Fibroblast of skin of left quadriceps (primary cell): Measurements from ENCODE around the gene NTF4.
"Not testable (repeated sequence)": the region's sequence is repeated elsewhere in the genome, so short reads cannot be mapped to it uniquely, and the experiment has no call there.

Experiments used
- DNase-seq, 2 experiments: peaks; one replicate each; pipeline ENCODE4 v3.0.0-alpha.2; 2013; ENCODE audit warnings: low read depth in 2 of 2

Gene NTF4

GRCh38 chr19:49056902-49057596, 7.6 kb downstream of the NTF4 start:
- not testable (repeated sequence) for DNase-seq

DNA sequence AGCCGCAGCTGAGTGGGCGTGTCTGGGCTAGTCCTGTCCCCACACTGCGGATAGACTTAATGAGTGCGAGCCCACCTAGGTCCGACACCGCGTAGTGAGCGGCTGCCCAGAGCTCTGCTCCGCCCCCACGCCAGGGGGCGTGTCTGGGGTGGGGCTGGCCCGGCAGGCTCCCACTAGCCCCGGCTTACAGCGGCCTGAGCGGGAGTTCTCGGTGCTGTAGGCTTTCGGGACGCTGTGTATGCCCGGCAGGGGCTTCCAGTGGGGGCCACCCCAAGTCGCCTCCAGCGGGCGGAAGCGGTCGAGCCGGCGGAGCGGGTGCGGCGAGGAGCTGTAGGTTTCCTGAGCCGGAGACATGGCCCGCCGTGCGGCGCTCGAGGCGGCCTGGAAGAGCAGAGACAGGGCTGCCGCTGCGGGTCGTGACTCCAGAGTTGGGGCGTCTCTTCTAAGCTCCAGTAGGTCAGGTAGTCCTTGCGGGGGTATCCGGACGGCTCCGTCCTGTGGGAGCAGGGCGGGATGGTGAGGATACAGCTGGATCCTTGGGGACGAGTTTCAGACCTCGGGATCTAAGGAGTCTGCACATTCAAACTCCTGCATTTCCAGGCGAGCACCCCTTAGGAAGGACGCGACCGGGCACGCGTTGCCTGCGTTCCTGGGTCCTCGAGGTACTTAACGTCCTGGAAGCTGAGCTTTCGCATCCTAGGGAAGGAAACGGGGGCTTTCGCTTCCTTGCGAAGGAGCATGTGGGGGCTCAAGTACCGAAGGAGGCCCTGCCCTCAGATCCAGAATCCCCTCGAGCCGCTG, 8.3 kb downstream of the NTF4 start:
- DNase-seq = no peak

DNA sequence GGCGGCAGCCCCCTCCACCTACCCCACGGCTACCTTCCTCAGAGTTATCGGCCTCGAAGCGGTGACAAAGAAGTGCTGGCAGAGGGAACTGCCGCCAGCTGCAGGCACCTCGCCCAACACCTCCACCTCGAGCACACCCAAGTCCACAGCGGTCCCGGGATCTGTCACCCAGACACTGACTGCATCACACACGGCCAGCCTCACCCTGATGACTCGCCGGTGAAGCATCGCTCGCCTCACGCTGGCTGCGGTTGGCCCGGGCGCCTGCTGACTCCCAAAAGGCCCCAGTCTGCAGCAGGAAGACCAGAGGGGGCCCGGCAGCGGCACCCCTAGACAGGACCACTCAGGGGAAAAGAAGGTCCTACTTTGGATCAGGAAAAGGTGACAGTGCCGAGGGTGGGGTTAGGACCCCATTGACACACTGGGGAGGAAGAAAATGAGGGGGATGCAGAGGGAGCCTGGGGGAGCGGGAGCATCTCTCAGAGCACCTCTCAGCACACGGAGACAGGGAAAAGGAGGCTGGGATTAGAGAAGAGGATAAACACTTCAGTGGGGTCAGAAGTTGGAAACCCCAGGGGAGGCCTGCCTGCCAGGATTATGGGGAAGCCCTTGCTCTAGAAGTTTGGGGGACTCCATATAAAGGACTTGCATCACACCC, 14.1 kb downstream of the NTF4 start:
- not testable (repeated sequence) for DNase-seq

GRCh38 chr19:49049834-49050233, 14.8 kb downstream of the NTF4 start:
- not testable (repeated sequence) for DNase-seq

- DNase-seq = not testable (repeated sequence)
These were observed 15.6 kb downstream of the NTF4 start, which contains the start of gene CGB8 for GRCh38 chr19:49049011-49049410. Gene CGB8, minus strand, starts transcription at chr19:49049111. Its CDS starts 372 bp downstream, at chr19:49048739.

DNA sequence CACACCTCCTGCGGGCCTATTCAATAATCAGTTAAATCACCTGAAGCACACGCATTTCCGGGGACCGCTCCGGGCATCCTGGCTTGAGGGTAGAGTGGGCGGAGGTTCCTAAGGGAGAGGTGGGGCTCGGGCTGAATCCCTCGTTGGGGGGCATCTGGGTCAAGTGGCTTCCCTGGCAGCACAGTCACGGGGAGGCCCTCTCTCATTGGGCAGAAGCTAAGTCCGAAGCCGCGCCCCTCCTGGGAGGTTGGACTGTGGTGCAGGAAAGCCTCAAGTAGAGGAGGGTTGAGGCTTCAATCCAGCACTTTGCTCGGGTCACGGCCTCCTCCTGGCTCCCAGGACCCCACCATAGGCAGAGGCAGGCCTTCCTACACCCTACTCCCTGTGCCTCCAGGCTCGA, 21.1 kb downstream of the NTF4 start, which contains the start of gene CGB5:
TSS of gene CGB5 (plus strand) at position 301 of the 400 bp plus-strand sequence. CDS start 362 bp downstream, outside the sequence.
- DNase-seq = not testable (repeated sequence)

GRCh38 chr19:49042666-49043065, 22.0 kb downstream of the NTF4 start:
- not testable (repeated sequence) for DNase-seq

DNA sequence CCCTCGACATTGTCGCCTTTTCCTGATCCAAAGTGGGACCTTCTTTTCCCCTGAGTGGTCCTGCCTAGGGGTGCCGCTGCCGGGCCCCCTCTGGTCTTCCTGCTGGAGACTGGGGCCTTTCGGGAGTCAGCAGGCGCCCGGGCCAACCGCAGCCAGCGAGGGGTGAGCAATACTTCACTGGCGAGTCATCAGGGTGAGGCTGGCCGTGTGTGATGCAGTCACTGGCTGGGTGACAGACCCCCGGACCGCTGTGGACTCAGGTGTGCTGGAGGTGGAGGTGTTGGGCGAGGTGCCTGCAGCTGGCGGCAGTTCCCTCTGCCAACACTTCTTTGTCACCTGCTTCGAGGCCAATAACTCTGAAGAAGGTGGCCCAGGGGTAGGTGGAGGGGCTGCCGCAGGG, 22.4 kb downstream of the NTF4 start:
- DNase-seq = no peak

GRCh38 chr19:49039736-49040135, 24.9 kb downstream of the NTF4 start:
- DNase-seq = not testable (repeated sequence)

DNA sequence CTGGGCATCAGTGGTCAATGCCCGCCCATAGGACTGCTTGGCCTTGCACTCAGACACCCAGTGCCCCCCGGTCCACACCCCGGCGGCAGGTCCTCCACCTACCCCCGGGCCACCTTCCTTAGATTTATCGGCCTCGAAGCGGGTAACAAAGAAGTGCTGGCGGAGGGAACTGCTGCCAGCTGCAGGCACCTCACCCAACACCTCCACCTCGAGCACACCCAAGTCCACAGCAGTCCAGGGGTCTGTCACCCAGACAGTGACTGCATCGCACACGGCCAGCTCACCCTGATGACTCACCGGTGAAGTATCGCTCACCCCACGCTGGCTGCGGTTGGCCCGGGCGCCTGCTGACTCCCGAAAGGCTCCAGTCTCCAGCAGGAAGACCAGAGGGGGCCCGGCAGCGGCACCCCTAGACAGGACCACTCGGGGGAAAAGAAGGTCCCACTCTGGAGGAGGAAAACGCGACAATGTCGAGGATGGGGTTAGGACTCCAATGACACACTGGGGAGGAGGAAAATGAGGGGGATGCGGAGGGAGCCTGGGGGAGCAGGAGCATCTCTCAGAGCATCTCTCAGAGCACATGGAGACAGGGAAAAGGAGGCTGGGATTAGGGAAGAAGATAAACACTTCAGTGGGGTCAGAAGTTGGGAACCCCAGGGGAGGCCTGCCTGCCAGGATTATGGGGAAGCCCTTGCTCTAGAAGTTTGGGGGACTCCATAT, 25.9 kb downstream of the NTF4 start:
- not testable (repeated sequence) for DNase-seq

- not testable (repeated sequence) for DNase-seq
These were observed 26.5 kb downstream of the NTF4 start for GRCh38 chr19:49038111-49038510.

GRCh38 chr19:49036815-49037214, 27.8 kb downstream of the NTF4 start, which contains the start of gene CGB1:
Gene CGB1, minus strand, starts transcription at chr19:49036895. Its CDS starts 184 bp downstream, at chr19:49036711.
- not testable (repeated sequence) for DNase-seq

- not testable (repeated sequence) for DNase-seq
These were observed 32.8 kb downstream of the NTF4 start, which contains the start of gene CGB2 for GRCh38 chr19:49031642-49032301. Gene CGB2, plus strand, starts transcription at chr19:49031890. Its CDS starts 206 bp downstream, at chr19:49032096.

DNA sequence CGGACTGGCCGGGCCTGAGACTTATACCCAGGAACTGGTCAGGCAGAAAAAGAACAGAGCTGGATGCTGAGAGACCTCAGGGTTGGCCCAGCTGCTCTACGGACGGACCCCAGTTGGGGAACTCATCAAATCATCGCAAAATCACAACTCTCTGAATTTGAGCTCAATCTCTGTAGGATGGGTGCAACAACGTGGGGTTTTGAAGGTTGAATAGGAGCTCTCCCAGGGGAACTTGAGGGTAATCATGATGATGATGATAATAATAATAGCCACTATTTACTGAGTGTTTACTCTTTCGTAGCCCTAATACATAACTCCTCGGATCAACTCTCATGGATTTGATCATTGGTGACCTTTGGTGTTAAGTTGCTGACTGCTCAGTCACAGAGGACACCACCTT, 34.3 kb downstream of the NTF4 start:
- not testable (repeated sequence) for DNase-seq

DNA sequence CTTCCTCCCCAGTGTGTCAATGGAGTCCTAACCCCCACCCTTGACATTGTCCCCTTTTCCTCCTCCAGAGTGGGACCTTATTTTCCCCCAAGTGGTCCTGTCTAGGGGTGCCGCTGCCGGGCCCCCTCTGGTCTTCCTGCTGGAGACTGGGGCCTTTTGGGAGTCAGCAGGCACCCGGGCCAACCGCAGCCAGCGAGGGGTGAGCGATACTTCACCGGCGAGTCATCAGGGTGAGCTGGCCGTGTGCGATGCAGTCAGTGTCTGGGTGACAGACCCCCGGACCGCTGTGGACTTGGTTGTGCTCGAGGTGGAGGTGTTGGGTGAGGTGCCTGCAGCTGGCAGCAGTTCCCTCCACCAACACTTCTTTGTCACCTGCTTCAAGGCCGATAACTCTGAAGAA, 34.9 kb downstream of the NTF4 start:
- not testable (repeated sequence) for DNase-seq

- not testable (repeated sequence) for DNase-seq
These were observed 35.9 kb downstream of the NTF4 start for GRCh38 chr19:49028686-49029085.

DNA sequence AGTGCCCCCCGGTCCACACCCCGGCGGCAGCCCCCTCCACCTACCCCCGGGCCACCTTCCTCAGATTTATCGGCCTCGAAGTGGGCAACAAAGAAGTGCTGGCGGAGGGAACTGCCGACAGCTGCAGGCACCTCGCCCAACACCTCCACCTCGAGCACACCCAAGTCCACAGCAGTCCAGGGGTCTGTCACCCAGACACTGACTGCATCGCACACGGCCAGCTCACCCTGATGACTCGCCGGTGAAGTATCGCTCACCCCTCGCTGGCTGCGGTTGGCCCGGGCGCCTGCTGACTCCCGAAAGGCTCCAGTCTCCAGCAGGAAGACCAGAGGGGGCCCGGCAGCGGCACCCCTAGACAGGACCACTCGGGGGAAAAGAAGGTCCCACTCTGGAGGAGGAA, 39.0 kb downstream of the NTF4 start:
- not testable (repeated sequence) for DNase-seq

GRCh38 chr19:49025088-49025487, 39.5 kb downstream of the NTF4 start:
- not testable (repeated sequence) for DNase-seq

DNA sequence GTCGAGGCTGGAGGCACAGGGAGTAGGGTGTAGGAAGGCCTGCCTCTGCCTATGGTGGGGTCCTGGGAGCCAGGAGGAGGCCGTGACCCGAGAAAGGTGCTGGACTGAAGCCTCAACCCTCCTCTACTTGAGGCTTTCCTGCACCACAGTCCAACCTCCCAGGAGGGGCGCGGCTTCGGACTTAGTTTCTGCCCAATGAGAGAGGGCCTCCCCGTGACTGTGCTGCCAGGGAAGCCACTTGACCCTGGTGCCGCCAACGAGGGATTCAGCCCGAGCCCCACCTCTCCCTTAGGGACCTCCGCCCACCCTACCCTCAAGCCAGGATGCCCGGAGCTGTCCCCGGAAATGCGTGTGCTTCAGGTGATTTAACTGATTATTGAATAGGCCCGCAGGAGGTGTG, 40.4 kb downstream of the NTF4 start, which contains the start of gene CGB3:
TSS of gene CGB3 (minus strand) at position 101 of the 400 bp plus-strand sequence. CDS start 362 bp downstream, outside the sequence.
- not testable (repeated sequence) for DNase-seq

DNA sequence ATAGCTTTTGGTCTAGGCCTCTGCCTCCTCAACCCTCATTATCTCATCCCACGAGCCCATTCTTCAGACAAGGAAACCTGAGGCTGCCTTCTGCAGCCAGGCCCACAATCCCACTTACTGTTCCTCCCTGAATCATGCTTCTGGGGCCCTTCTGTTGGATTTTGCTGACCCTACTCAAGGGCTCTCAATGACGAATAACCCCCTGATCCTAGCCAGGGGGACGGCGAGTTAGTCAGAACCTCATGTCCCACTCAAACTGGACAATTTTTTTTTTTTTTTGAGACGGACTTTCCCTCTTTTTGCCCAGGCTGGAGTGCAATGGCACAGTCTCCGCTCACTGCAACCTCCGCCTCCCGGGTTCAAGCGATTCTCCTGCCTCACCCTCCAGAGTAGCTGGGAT, 42.5 kb downstream of the NTF4 start:
- DNase-seq = no peak
